ENCODE data around the gene KIRREL3.

Gene KIRREL3

GRCh38 chr11:127000291-127000968 is at the start of gene KIRREL3:
TSS of gene KIRREL3 (minus strand) at chr11:127000770.
- ATAC-seq (no peak), DNase-seq (no peak)

- DNase-seq (no peak), ATAC-seq (no peak)
These were observed 49.6 kb upstream of the KIRREL3 start for GRCh38 chr11:127050186-127050585.

- DNase-seq (no peak), ATAC-seq (no peak)
These were observed 48.9 kb upstream of the KIRREL3 start for GRCh38 chr11:127049486-127049885.

- no peak for ATAC-seq
- DNase-seq: no peak
These were observed 44.0 kb upstream of the KIRREL3 start for GRCh38 chr11:127044535-127044934.

GRCh38 chr11:127042445-127042844 is 41.9 kb upstream of the KIRREL3 start:
- no peak for ATAC-seq
- no peak for DNase-seq

GRCh38 chr11:127039591-127039990 is 39.0 kb upstream of the KIRREL3 start:
- ATAC-seq: no peak

GRCh38 chr11:127037596-127037995 is 37.0 kb upstream of the KIRREL3 start:
- ATAC-seq (no peak), DNase-seq (no peak)

More at GRCh38 chr11:127039591-127039990, 39.0 kb upstream of the KIRREL3 start:
- no peak for DNase-seq

GRCh38 chr11:127037001-127037400 is 36.4 kb upstream of the KIRREL3 start:
- ATAC-seq: no peak
- no peak for DNase-seq

GRCh38 chr11:127035824-127036223 is 35.3 kb upstream of the KIRREL3 start:
- ATAC-seq: no peak
- DNase-seq: no peak

GRCh38 chr11:127034973-127035372 is 34.4 kb upstream of the KIRREL3 start:
- ATAC-seq (no peak), DNase-seq (no peak)

- DNase-seq: no peak
- no peak for ATAC-seq
These were observed 28.1 kb upstream of the KIRREL3 start for GRCh38 chr11:127028648-127029047.

GRCh38 chr11:127027789-127028188 is 27.2 kb upstream of the KIRREL3 start:
- no peak for DNase-seq
- no peak for ATAC-seq

GRCh38 chr11:127027000-127027399 is 26.4 kb upstream of the KIRREL3 start:
- no peak for ATAC-seq
- DNase-seq: no peak

GRCh38 chr11:127023991-127024390 is 23.4 kb upstream of the KIRREL3 start:
- no peak for DNase-seq

GRCh38 chr11:127018683-127019279 is 18.2 kb upstream of the KIRREL3 start:
- ATAC-seq (no peak), DNase-seq (no peak)

More at GRCh38 chr11:127023991-127024390, 23.4 kb upstream of the KIRREL3 start:
- no peak for ATAC-seq

- no peak for ATAC-seq
- no peak for DNase-seq
These were observed 16.9 kb upstream of the KIRREL3 start for GRCh38 chr11:127017482-127017881.

- DNase-seq (no peak), ATAC-seq (no peak)
These were observed 13.0 kb upstream of the KIRREL3 start for GRCh38 chr11:127013550-127013949.

- no peak for DNase-seq
- no peak for ATAC-seq
These were observed 5.7 kb upstream of the KIRREL3 start for GRCh38 chr11:127006311-127006710.

- ATAC-seq (no peak), DNase-seq (peak; percentile 12)
These were observed 2.9 kb upstream of the KIRREL3 start for GRCh38 chr11:127003260-127003981.

- no peak for ATAC-seq
- no peak for DNase-seq
These were observed 2.2 kb upstream of the KIRREL3 start for GRCh38 chr11:127002669-127003259.

- DNase-seq: no peak
These were observed 411 bp upstream of the KIRREL3 start for GRCh38 chr11:127000981-127001380.

GRCh38 chr11:126999366-126999765 is 1.2 kb downstream of the KIRREL3 start:
- ATAC-seq (no peak), DNase-seq (no peak)

More at GRCh38 chr11:127000981-127001380, 411 bp upstream of the KIRREL3 start:
- no peak for ATAC-seq

- no peak for DNase-seq
- ATAC-seq: no peak
These were observed 2.9 kb downstream of the KIRREL3 start for GRCh38 chr11:126997641-126998040.

All from stimulated activated naive CD8-positive, alpha-beta T cell treated with anti-CD3 and anti-CD28 coated beads, Interleukin-15, Interleukin-2, amounts not matched to agents 100 U/mL and 50 U/mL, for 24 hours (primary cell).